HepG2 (cell line): ENCODE results near the gene PAFAH1B2. TPM values are rescaled to one million over a fixed set of nuclear protein-coding genes. Genes with fewer than 3 reads are reported as not detected.

Experiments used
- ATF4 ChIP-seq, 2 experiments: fragments of 450-650 bp in 1 of 2; sonication (generic) in 1 of 2; formaldehyde crosslinking; IDR thresholded peaks; 2 replicates each; pipeline versions ENCODE4 v1.5.0 to v1.8.0; 2020 to 2022; ENCODE audit warnings: mild to moderate bottlenecking in 1 of 2, missing genetic modification reagents in 1 of 2
- CEBPG ChIP-seq: IDR thresholded peaks from 2 replicates; pipeline ENCODE4 v1.6.1; 2016
- FLYWCH1 ChIP-seq: sonication (generic); formaldehyde crosslinking; IDR thresholded peaks from 2 replicates; pipeline ENCODE4 v1.8.1; 2023; ENCODE audit warnings: mild to moderate bottlenecking, missing genetic modification reagents
- FOSL2 ChIP-seq: sonication (generic); formaldehyde crosslinking; IDR thresholded peaks from 2 replicates; pipeline ENCODE4 v1.4.0; 2020; ENCODE audit warnings: missing genetic modification reagents
- FOXK1 ChIP-seq: sonication (generic); formaldehyde crosslinking; IDR thresholded peaks from 2 replicates; pipeline ENCODE4 v1.4.0; 2020; ENCODE audit warnings: low read depth, missing genetic modification reagents, borderline replicate concordance
- FOXP1 ChIP-seq, 2 experiments: fragments of 450-650 bp in 1 of 2; IDR thresholded peaks; 2 replicates each; pipeline ENCODE4 v1.6.1; 2017 to 2018; ENCODE audit warnings: antibody characterized with exemption in 1 of 2
- GATAD2A ChIP-seq: IDR thresholded peaks from 2 replicates; pipeline ENCODE4 v1.6.1; 2016
- ISL2 ChIP-seq: sonication (generic); formaldehyde crosslinking; IDR thresholded peaks from 2 replicates; pipeline ENCODE4 v1.5.0; 2020; ENCODE audit warnings: missing genetic modification reagents
- JUN ChIP-seq: sonication (generic); formaldehyde crosslinking; IDR thresholded peaks from 2 replicates; pipeline ENCODE4 v1.4.0; 2020; ENCODE audit warnings: mild to moderate bottlenecking, missing genetic modification reagents
- MNT ChIP-seq: fragments of 450-650 bp; IDR thresholded peaks from 2 replicates; pipeline ENCODE4 v1.6.1; 2016
- NCOA2 ChIP-seq: sonication (generic); formaldehyde crosslinking; IDR thresholded peaks from 2 replicates; pipeline ENCODE4 v1.8.0; 2022; ENCODE audit warnings: inconsistent platforms
- NR2F2 ChIP-seq: IDR thresholded peaks from 2 replicates; pipeline ENCODE4 v1.6.1; 2012; ENCODE audit warnings: low read depth, inconsistent platforms, borderline replicate concordance
- PHF5A ChIP-seq: IDR thresholded peaks from one replicate; pipeline ENCODE4 v1.6.1; 2018; ENCODE audit warnings: low read depth, missing genetic modification reagents; ENCODE audit not compliant: unreplicated experiment
- SALL1 ChIP-seq: sonication (generic); formaldehyde crosslinking; IDR thresholded peaks from 2 replicates; pipeline ENCODE4 v1.8.0; 2022; ENCODE audit warnings: mild to moderate bottlenecking, missing genetic modification reagents
- SOX6 ChIP-seq, 2 experiments: fragments of 450-650 bp in 1 of 2; sonication (generic) in 1 of 2; formaldehyde crosslinking in 1 of 2; IDR thresholded peaks; 2 replicates each; pipeline versions ENCODE4 v1.4.0 to v1.6.1; 2017 to 2020; ENCODE audit warnings: antibody characterized with exemption in 1 of 2, mild to moderate bottlenecking in 1 of 2, missing genetic modification reagents in 1 of 2
- SSRP1 ChIP-seq: IDR thresholded peaks from 2 replicates; pipeline ENCODE4 v1.6.1; 2016; ENCODE audit warnings: control low read depth
- STAG1 ChIP-seq: sonication (generic); formaldehyde crosslinking; IDR thresholded peaks from 2 replicates; pipeline ENCODE4 v1.4.0; 2020; ENCODE audit warnings: missing genetic modification reagents
- TARDBP ChIP-seq: sonication (generic); formaldehyde crosslinking; IDR thresholded peaks from 2 replicates; pipeline ENCODE4 v1.8.0; 2022; ENCODE audit warnings: mild to moderate bottlenecking, missing genetic modification reagents
- THAP9 ChIP-seq: sonication (generic); formaldehyde crosslinking; IDR thresholded peaks from 2 replicates; pipeline ENCODE4; 2020; ENCODE audit warnings: missing genetic modification reagents, mild to moderate bottlenecking, borderline replicate concordance
- YEATS4 ChIP-seq: sonication (generic); formaldehyde crosslinking; IDR thresholded peaks from 2 replicates; pipeline ENCODE4 v1.4.0; 2020; ENCODE audit warnings: missing genetic modification reagents, borderline replicate concordance
- ZNF331 ChIP-seq: sonication (generic); formaldehyde crosslinking; IDR thresholded peaks from 2 replicates; pipeline ENCODE4 v1.4.0; 2020; ENCODE audit warnings: missing genetic modification reagents
- ZNF605 ChIP-seq: sonication (generic); formaldehyde crosslinking; IDR thresholded peaks from 2 replicates; pipeline ENCODE4 v1.8.0; 2022; ENCODE audit warnings: mild to moderate bottlenecking, missing genetic modification reagents
- ZSCAN5A ChIP-seq: sonication (generic); formaldehyde crosslinking; IDR thresholded peaks from 2 replicates; pipeline ENCODE4 v1.8.0; 2022; ENCODE audit warnings: mild to moderate bottlenecking, missing genetic modification reagents, borderline replicate concordance
- ZSCAN9 ChIP-seq: IDR thresholded peaks from 2 replicates; pipeline ENCODE4 v1.6.1; 2016; ENCODE audit warnings: borderline replicate concordance
- polyA plus RNA-seq, 8 experiments: library from polyadenylated mRNA; depleted of rRNA in 3 of 8; stranded (reverse) in 7 of 8; unstranded in 1 of 8; fragments of >200 nt; fragmentation: Illumina TruSeq in 4 of 8; extraction: Trizol in 4 of 8; gene quantifications; 2 replicates each; pipeline versions ENCODE4 v1.2.1 to v1.2.3, GENCODE V29; 2011 to 2016; ENCODE audit warnings: low read depth in 4 of 8, missing spikeins in 1 of 8, mixed read lengths in 1 of 8; ENCODE audit not compliant: insufficient read depth in 1 of 8
- total RNA-seq, 5 experiments: library from RNA; depleted of rRNA; stranded (reverse); fragments of >200 nt; fragmentation: Illumina TruSeq; extraction: Trizol; gene quantifications; 2 replicates each; pipeline ENCODE4 v1.2.3, GENCODE V29; 2016; ENCODE audit warnings: low read depth in 1 of 5

The PAFAH1B2 gene
- total and polyA plus RNA-seq, 2 of the 13 experiments (the other 11 are each of a cell fraction or from before 2014, with no cell fraction given), result 28.8 to 104 TPM

GRCh38 chr11:117095284-117096161 is 48.6 kb upstream of the PAFAH1B2 start (continued):
- peak; percentile 83; the same call in 1 of the 2 replicates for TF ChIP-seq ISL2 (CRISPR knock-in tag)
- TF ChIP-seq PHF5A (CRISPR knock-in tag), result peak; percentile 39
- TF ChIP-seq NCOA2 (CRISPR knock-in tag), result peak; percentile 80
- TF ChIP-seq ZNF331, result peak; percentile 31; the same call in 1 of the 2 replicates
- peak in 1 of 2 experiments; percentile 74; a peak in 2 of 4 replicates for TF ChIP-seq ATF4 (CRISPR knock-in tag; IDR thresholded peaks at IDR 0.05)
- TF ChIP-seq FOXP1 (IDR thresholded peaks at IDR 0.05), result peak; percentile 97
- peak; percentile 98 for TF ChIP-seq FOXP1 (CRISPR knock-in tag; IDR thresholded peaks at IDR 0.05)
- TF ChIP-seq NR2F2, result peak; percentile 45; the same call in 1 of the 2 replicates
- TF ChIP-seq SALL1, result peak; percentile 58; the same call in 1 of the 2 replicates
- TF ChIP-seq TARDBP (CRISPR knock-in tag), result 0 out of 2 replicates have a peak, but pooled peaks have one; percentile 10
- TF ChIP-seq ZNF605 (CRISPR knock-in tag), result no peak
- TF ChIP-seq FOXK1 (CRISPR knock-in tag), result peak; percentile 90; the same call in 1 of the 2 replicates
- peak; percentile 75 for TF ChIP-seq FOSL2
- peak; percentile 38; the same call in 1 of the 2 replicates for TF ChIP-seq MNT
- 0 out of 2 replicates have a peak, but pooled peaks have one; percentile 33 for TF ChIP-seq JUN (CRISPR knock-in tag)
- no peak for TF ChIP-seq FLYWCH1 (CRISPR knock-in tag)
- peak; percentile 9; the same call in 1 of the 2 replicates for TF ChIP-seq YEATS4
- TF ChIP-seq THAP9, result no peak
- 0 out of 2 replicates have a peak, but pooled peaks have one; percentile 1 for TF ChIP-seq STAG1 (CRISPR knock-in tag)
- TF ChIP-seq CEBPG (CRISPR knock-in tag), result peak; percentile 94
- TF ChIP-seq ZSCAN5A (CRISPR knock-in tag), result no peak
- no peak for TF ChIP-seq SOX6 (IDR thresholded peaks at IDR 0.05)
- peak; percentile 87 for TF ChIP-seq SOX6 (CRISPR knock-in tag; IDR thresholded peaks at IDR 0.05)
- TF ChIP-seq ZSCAN9 (CRISPR knock-in tag), result peak; percentile 20; the same call in 1 of the 2 replicates
- TF ChIP-seq GATAD2A (CRISPR knock-in tag), result peak; percentile 85
- TF ChIP-seq SSRP1, result no peak
